Stimulated activated CD8-positive, alpha-beta memory T cell treated with anti-CD3 and anti-CD28 coated beads, Interleukin-7, amount 100 ng/mL, for 24 hours (primary cell): ENCODE data around the gene KRT76.
"Not testable (repeated sequence)": the region's sequence is repeated elsewhere in the genome, so short reads cannot be mapped to it uniquely, and the experiment has no call there.

Source experiments
- DNase-seq: peaks from one replicate; pipeline ENCODE4 v3.0.0-alpha.2; 2020; ENCODE audit warnings: low read depth

The KRT76 gene

GRCh38 chr12:52796839-52797528 is 19.8 kb upstream of the KRT76 start:
- no peak for DNase-seq

GRCh38 chr12:52796429-52796794 is 19.3 kb upstream of the KRT76 start:
- DNase-seq, result no peak

GRCh38 chr12:52795694-52796428 is 18.7 kb upstream of the KRT76 start, which contains the start of gene KRT3:
KRT3 (minus strand) TSS chr12:52796117; CDS start chr12:52796042, 75 bp downstream.
- DNase-seq, result no peak

- DNase-seq, result not testable (repeated sequence)
Observed at GRCh38 chr12:52795332-52795674, 18.2 kb upstream of the KRT76 start.

GRCh38 chr12:52794479-52795331 is 17.6 kb upstream of the KRT76 start:
- no peak for DNase-seq

- DNase-seq, result no peak
Observed at GRCh38 chr12:52792185-52793029, 15.3 kb upstream of the KRT76 start.

- DNase-seq, result no peak
Observed at GRCh38 chr12:52791271-52792184, 14.4 kb upstream of the KRT76 start.

- DNase-seq, result no peak
Observed at GRCh38 chr12:52790427-52791270, 13.5 kb upstream of the KRT76 start.

GRCh38 chr12:52789637-52790426 is 12.7 kb upstream of the KRT76 start:
- DNase-seq, result no peak

- no peak for DNase-seq
Observed at GRCh38 chr12:52788876-52789636, 11.9 kb upstream of the KRT76 start.

- DNase-seq, result no peak
Observed at GRCh38 chr12:52788192-52788875, 11.2 kb upstream of the KRT76 start.

- DNase-seq, result no peak
Observed at GRCh38 chr12:52787324-52788191, 10.4 kb upstream of the KRT76 start.

GRCh38 chr12:52784909-52785308 is 7.8 kb upstream of the KRT76 start:
- no peak for DNase-seq

GRCh38 chr12:52783563-52784316 is 6.6 kb upstream of the KRT76 start:
- no peak for DNase-seq

- DNase-seq, result no peak
Observed at GRCh38 chr12:52782502-52782901, 5.4 kb upstream of the KRT76 start.
